ENCODE results near the gene DCP1A. TPM values are rescaled to one million over a fixed set of nuclear protein-coding genes. Genes with fewer than 3 reads are reported as not detected.

The DCP1A gene
- total and polyA plus RNA-seq, 2 donors (not counting 3 experiments of a cell fraction or from before 2014, with no cell fraction given), result 32.3 to 38.0 TPM

GRCh38 chr3:53382106-53382505 lies 34.8 kb upstream of the DCP1A start:
- no peaks in the 10 kb centered on the region for H3K4me1 ChIP-seq (ENCODE audit: control insufficient read depth, extremely low read depth, insufficient read depth, low read length)
- H3K9me3 ChIP-seq (replicated peaks; ENCODE audit: control insufficient read depth, insufficient read depth, low read length), result no peaks in the 10 kb centered on the region
- intact Hi-C loops (cut with micrococcal nuclease), result no loop called here
- ChIA-PET CTCF (no interaction called here), POLR2A (no interaction called here)
- no peak overlapping the region for H3K9ac ChIP-seq (replicated peaks; ENCODE audit: extremely low read depth, insufficient read depth, low read length)
- H3K36me3 ChIP-seq (ENCODE audit: control insufficient read depth in 2 of 2, extremely low read depth in 1 of 2, insufficient read depth in 2 of 2, low read length in 2 of 2), result no peaks in the 10 kb centered on the region
- no peak overlapping the region for H3K27ac ChIP-seq (ENCODE audit: insufficient read depth, low read depth, low read length)
- no peak overlapping the region for H3K4me3 ChIP-seq (replicated peaks in 1 of 3; ENCODE audit: insufficient read depth in 1 of 3, low read depth in 1 of 3, low read length in 3 of 3)
- BruUV-seq (replicated peaks), result no TSS peak
- H3K4me2 ChIP-seq (ENCODE audit: insufficient read depth, low read length), result no peak overlapping the region
- TF ChIP-seq CTCF (IDR thresholded peaks at IDR 0.05; ENCODE audit: extremely low read depth in 1 of 2, insufficient read depth in 1 of 2, low read depth in 1 of 2, low read length in 2 of 2), result no peak
- no peak for TF ChIP-seq MAX (IDR thresholded peaks at IDR 0.05; ENCODE audit: insufficient read depth, insufficient read length)
- TF ChIP-seq JUN (IDR thresholded peaks at IDR 0.05; ENCODE audit: borderline replicate concordance, insufficient read depth, insufficient read length, low read depth), result no peak
- TF ChIP-seq MYC (IDR thresholded peaks at IDR 0.05; ENCODE audit: low read depth, low read length), result no peak
- TF ChIP-seq EZH2 (IDR thresholded peaks at IDR 0.05; ENCODE audit: borderline replicate concordance, low read depth, low read length, severe bottlenecking), result no peak
- no peak for TF ChIP-seq FOS (IDR thresholded peaks at IDR 0.05; ENCODE audit: borderline replicate concordance, insufficient read depth, low read length)
- no peak for TF ChIP-seq POLR2A (IDR thresholded peaks at IDR 0.05; ENCODE audit: low read depth, low read length)
- no peak for TF ChIP-seq GATA2 (IDR thresholded peaks at IDR 0.05; ENCODE audit: insufficient read depth, insufficient read length, low read depth, low read length)
- TF ChIP-seq POLR2AphosphoS5 (IDR thresholded peaks at IDR 0.05; ENCODE audit: insufficient read depth, low read depth, low read length), result no peak
- H2AFZ ChIP-seq (ENCODE audit: low read depth, low read length), result no peak overlapping the region
- peaks cover 0 to 6% of the 10 kb centered on the region in 2 experiments for H3K27me3 ChIP-seq (ENCODE audit: control insufficient read depth in 2 of 2, insufficient read depth in 2 of 2, low read length in 2 of 2)
- DNase-seq (ENCODE audit: low read depth, low spot score) (no peak), FAIRE-seq (no peak)
- dilution Hi-C loops (cut with MboI; ENCODE audit: extremely low pct_ligation_motif_present, low sequenced_read_pairs), result no loop called here
- H3K9me1 ChIP-seq (replicated peaks; ENCODE audit: control insufficient read depth, extremely low read depth, insufficient read depth, low read length), result no peaks in the 10 kb centered on the region
- no peaks in the 10 kb centered on the region for H3K79me2 ChIP-seq (ENCODE audit: control insufficient read depth, insufficient read depth, low read length)
- H4K20me1 ChIP-seq (replicated peaks; ENCODE audit: control insufficient read depth, extremely low read depth, insufficient read depth, low read length), result no peaks in the 10 kb centered on the region

Data from endothelial cell of umbilical vein (primary cell).